SK-N-SH (cell line): Measurements from ENCODE around the gene IL6R. TPM values are rescaled to one million over a fixed set of nuclear protein-coding genes. Genes with fewer than 3 reads are reported as not detected.

ENCODE experiments used
- CTCF ChIA-PET: fragments of 300-600, 350-600 bp; formaldehyde crosslinking; extraction: SDS; loops from one replicate; lab custom pipeline; 2021; lab: Yijun Ruan, JAX
- POLR2A ChIA-PET: fragments of 350-600 bp; sonication (Branson Sonifier 250); formaldehyde crosslinking; extraction: SDS; loops from one replicate; lab custom pipeline; 2020; ENCODE audit warnings: antibody characterized with exemption, inconsistent platforms; lab: Yijun Ruan, JAX
- DNase-seq: peaks from one replicate; pipeline ENCODE4 v3.0.0; 2012
- H2AFZ ChIP-seq: fragments of 200-600 bp; sonication (generic); 2 replicates; pipeline ENCODE4 v1.8.1; 2016; ENCODE audit warnings: antibody characterized with exemption, mild to moderate bottlenecking, low read depth
- H3F3A ChIP-seq: fragments of 200-600 bp; sonication (generic); replicated peaks from 2 replicates; pipeline ENCODE3; 2016; ENCODE audit warnings: antibody characterized with exemption, mild to moderate bottlenecking; ENCODE audit not compliant: insufficient read depth
- H3K27ac ChIP-seq, 2 experiments: fragments of 200-500 bp in 1 of 2; fragments of 200-600 bp in 1 of 2; sonication (Bioruptor generic) in 1 of 2; sonication (generic), shearing (Covaris generic) in 1 of 2; 2 replicates each; pipeline versions ENCODE4 v1.5.1 to v1.6.1; 2014 to 2016; ENCODE audit warnings: low read depth in 2 of 2, inconsistent platforms in 1 of 2, low read length in 1 of 2, mild to moderate bottlenecking in 1 of 2, mixed read lengths in 1 of 2
- H3K27me3 ChIP-seq: fragments of 200-600 bp; sonication (generic), shearing (Covaris generic); 2 replicates; pipeline ENCODE4 v1.6.1; 2016; ENCODE audit warnings: mixed run types; ENCODE audit not compliant: insufficient read depth
- H3K36me3 ChIP-seq, 2 experiments: fragments of 200-500 bp in 1 of 2; fragments of 200-600 bp in 1 of 2; sonication (Bioruptor generic) in 1 of 2; sonication (generic) in 1 of 2; replicated peaks in 1 of 2; 2 replicates each; pipeline versions ENCODE3 to v1.5.1; 2014 to 2016; ENCODE audit warnings: low read length in 1 of 2, mild to moderate bottlenecking in 1 of 2; ENCODE audit not compliant: insufficient read depth in 2 of 2, control insufficient read depth in 1 of 2
- H3K4me1 ChIP-seq, 2 experiments: fragments of 200-500 bp in 1 of 2; fragments of 200-600 bp in 1 of 2; sonication (Bioruptor generic) in 1 of 2; sonication (generic), shearing (Covaris generic) in 1 of 2; 2 replicates each; pipeline versions ENCODE4 v1.5.1 to v1.6.1; 2014 to 2016; ENCODE audit warnings: low read depth in 1 of 2, low read length in 1 of 2, mixed run types in 1 of 2; ENCODE audit not compliant: insufficient read depth in 2 of 2, control insufficient read depth in 1 of 2
- H3K4me2 ChIP-seq: fragments of 200-600 bp; sonication (generic), shearing (Covaris generic); 2 replicates; pipeline ENCODE4 v1.6.1; 2017; ENCODE audit warnings: mixed run types
- H3K4me3 ChIP-seq, 2 experiments: fragments of 200-500 bp in 1 of 2; fragments of 200-600 bp in 1 of 2; sonication (Bioruptor generic) in 1 of 2; sonication (generic), shearing (Covaris generic) in 1 of 2; 2 replicates each; pipeline versions ENCODE4 v1.5.1 to v1.8.1; 2014 to 2016; ENCODE audit warnings: low read depth in 2 of 2, inconsistent platforms in 1 of 2, low read length in 1 of 2, mild to moderate bottlenecking in 1 of 2, mixed read lengths in 1 of 2, moderate library complexity in 1 of 2
- H3K79me2 ChIP-seq: fragments of 200-600 bp; sonication (generic); 2 replicates; pipeline ENCODE4 v1.8.1; 2017; ENCODE audit warnings: mild to moderate bottlenecking; ENCODE audit not compliant: insufficient read depth
- H3K9ac ChIP-seq: fragments of 200-600 bp; sonication (generic); 2 replicates; pipeline ENCODE4 v1.6.1; 2017; ENCODE audit warnings: mixed run types
- H3K9me2 ChIP-seq: fragments of 200-600 bp; sonication (generic); 2 replicates; pipeline ENCODE4 v1.6.1; 2017; ENCODE audit warnings: mixed run types
- H3K9me3 ChIP-seq: fragments of 200-600 bp; sonication (generic); 2 replicates; pipeline ENCODE4 v1.6.1; 2017; ENCODE audit warnings: mixed run types, mild to moderate bottlenecking, moderate library complexity
- H4K20me1 ChIP-seq: fragments of 200-600 bp; sonication (generic); 2 replicates; pipeline ENCODE4 v1.6.1; 2017; ENCODE audit warnings: mild to moderate bottlenecking, mixed run types; ENCODE audit not compliant: insufficient read depth
- ELF1 ChIP-seq: IDR thresholded peaks from 2 replicates; pipeline ENCODE4 v1.4.0; 2012
- FOSL2 ChIP-seq: IDR thresholded peaks from 2 replicates; pipeline ENCODE4 v1.4.0; 2012; ENCODE audit warnings: low read depth, mild to moderate bottlenecking, moderate library complexity, borderline replicate concordance
- POLR2AphosphoS5 ChIP-seq: IDR thresholded peaks from 2 replicates; pipeline ENCODE4 v1.6.1; 2012; ENCODE audit warnings: low read depth, low read length
- RCOR1 ChIP-seq: fragments of 150-350 bp; IDR thresholded peaks from 2 replicates; pipeline ENCODE4 v1.6.1; 2017; ENCODE audit warnings: antibody characterized with exemption, low read length
- REST ChIP-seq: IDR thresholded peaks from 2 replicates; pipeline ENCODE4 v1.6.1; 2012; ENCODE audit warnings: mild to moderate bottlenecking, low read depth, low read length, moderate library complexity
- SMC3 ChIP-seq: IDR thresholded peaks from 2 replicates; pipeline ENCODE4 v1.6.1; 2012; ENCODE audit warnings: low read depth, low read length, improper control_type of control experiment
- TAF1 ChIP-seq: IDR thresholded peaks from 2 replicates; pipeline ENCODE4 v1.6.1; 2012; ENCODE audit warnings: low read depth, mild to moderate bottlenecking, low read length, moderate library complexity, borderline replicate concordance
- TCF12 ChIP-seq: IDR thresholded peaks from 2 replicates; pipeline ENCODE4 v1.4.0; 2012
- TEAD4 ChIP-seq: IDR thresholded peaks from 2 replicates; pipeline ENCODE4 v1.4.0; 2012; ENCODE audit warnings: mild to moderate bottlenecking, borderline replicate concordance; ENCODE audit not compliant: insufficient read depth
- ZBTB33 ChIP-seq: IDR thresholded peaks from 2 replicates; pipeline ENCODE4 v1.4.0; 2012; ENCODE audit warnings: low read depth, borderline replicate concordance
- WGBS: methylation state at CpG from one replicate; pipeline ENCODE4 v1.1.6; 2017; ENCODE audit warnings: low lambda C conversion rate; 5-methylcytosine and 5-hydroxymethylcytosine counted together
- polyA plus RNA-seq, 3 experiments: library from polyadenylated mRNA; depleted of rRNA; stranded (reverse); fragments of >200 nt; gene quantifications; 2 replicates each; pipeline ENCODE4 v1.2.3, GENCODE V29; 2012
- TF ChIP-seq, protein P1 (sequence below): fragments of 200-600 bp; sonication (generic); IDR thresholded peaks from 2 replicates; pipeline ENCODE4 v1.6.1; 2017; ENCODE audit warnings: antibody characterized with exemption, mild to moderate bottlenecking, moderate library complexity
- TF ChIP-seq, protein P2 (sequence below): IDR thresholded peaks from 2 replicates; pipeline ENCODE4; 2012

The IL6R gene
- polyA plus RNA-seq, 1 of the 3 experiments (the other 2 are of a cell fraction) = 2.8 TPM

DNA sequence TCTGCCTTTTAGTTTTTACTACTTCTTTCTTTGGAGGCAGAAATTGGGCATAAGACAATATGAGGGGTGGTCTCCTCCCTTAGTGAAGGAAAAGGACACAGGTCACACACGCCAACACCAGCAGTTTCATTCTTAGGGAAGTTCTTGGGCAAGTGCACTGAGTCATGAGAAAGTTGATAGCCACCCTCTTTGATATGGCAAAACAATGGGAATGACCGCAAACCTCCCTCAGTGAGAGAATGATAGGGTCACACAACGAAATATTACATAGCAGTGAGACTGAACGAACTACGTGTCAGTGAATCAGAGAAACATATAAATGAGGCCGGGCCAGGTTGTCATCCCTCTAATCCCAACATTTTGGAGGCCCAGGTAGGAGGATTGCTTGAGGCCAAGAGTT is 20.0 kb downstream of the IL6R start:
- Histone ChIP-seq H3K36me3 (no peaks in the 10 kb centered on the region), H3K9me2 (no peaks in the 10 kb centered on the region), H2AFZ (no peak overlapping the region), H3K79me2 (no peaks in the 10 kb centered on the region), H3K9ac (no peak overlapping the region), H4K20me1 (no peaks in the 10 kb centered on the region), H3K27ac (no peak overlapping the region), H3K4me2 (no peak overlapping the region), H3F3A (peaks cover 17% of the 10 kb centered on the region), H3K9me3 (no peaks in the 10 kb centered on the region), H3K27me3 (no peaks in the 10 kb centered on the region), H3K4me3 (no peak overlapping the region), H3K4me1 (peaks cover 9 to 29% of the 10 kb centered on the region in 2 experiments; a peak in 3 of 4 replicates)
- DNase-seq = no peak
- POLR2A ChIA-PET = no interaction called here
- TF ChIP-seq ELF1 = no peak
- TF ChIP-seq POLR2AphosphoS5 = no peak
- TF ChIP-seq, protein P1, sequence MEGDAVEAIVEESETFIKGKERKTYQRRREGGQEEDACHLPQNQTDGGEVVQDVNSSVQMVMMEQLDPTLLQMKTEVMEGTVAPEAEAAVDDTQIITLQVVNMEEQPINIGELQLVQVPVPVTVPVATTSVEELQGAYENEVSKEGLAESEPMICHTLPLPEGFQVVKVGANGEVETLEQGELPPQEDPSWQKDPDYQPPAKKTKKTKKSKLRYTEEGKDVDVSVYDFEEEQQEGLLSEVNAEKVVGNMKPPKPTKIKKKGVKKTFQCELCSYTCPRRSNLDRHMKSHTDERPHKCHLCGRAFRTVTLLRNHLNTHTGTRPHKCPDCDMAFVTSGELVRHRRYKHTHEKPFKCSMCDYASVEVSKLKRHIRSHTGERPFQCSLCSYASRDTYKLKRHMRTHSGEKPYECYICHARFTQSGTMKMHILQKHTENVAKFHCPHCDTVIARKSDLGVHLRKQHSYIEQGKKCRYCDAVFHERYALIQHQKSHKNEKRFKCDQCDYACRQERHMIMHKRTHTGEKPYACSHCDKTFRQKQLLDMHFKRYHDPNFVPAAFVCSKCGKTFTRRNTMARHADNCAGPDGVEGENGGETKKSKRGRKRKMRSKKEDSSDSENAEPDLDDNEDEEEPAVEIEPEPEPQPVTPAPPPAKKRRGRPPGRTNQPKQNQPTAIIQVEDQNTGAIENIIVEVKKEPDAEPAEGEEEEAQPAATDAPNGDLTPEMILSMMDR = no peak
- TF ChIP-seq, protein P2, sequence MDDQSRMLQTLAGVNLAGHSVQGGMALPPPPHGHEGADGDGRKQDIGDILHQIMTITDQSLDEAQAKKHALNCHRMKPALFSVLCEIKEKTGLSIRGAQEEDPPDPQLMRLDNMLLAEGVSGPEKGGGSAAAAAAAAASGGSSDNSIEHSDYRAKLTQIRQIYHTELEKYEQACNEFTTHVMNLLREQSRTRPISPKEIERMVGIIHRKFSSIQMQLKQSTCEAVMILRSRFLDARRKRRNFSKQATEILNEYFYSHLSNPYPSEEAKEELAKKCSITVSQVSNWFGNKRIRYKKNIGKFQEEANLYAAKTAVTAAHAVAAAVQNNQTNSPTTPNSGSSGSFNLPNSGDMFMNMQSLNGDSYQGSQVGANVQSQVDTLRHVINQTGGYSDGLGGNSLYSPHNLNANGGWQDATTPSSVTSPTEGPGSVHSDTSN = no peak
- no peak for TF ChIP-seq FOSL2
- TF ChIP-seq TEAD4 = no peak
- 77% methylated on average over 6 of the region's 6 CpGs for WGBS
- CTCF ChIA-PET = interaction anchor here (1.0 kb wide), 1 partner anchor 10 kb away, joined by 3 read pairs; no protein-coding TSS in a partner anchor

- no peaks in the 10 kb centered on the region for H3K79me2 ChIP-seq
- 89% methylated on average over 7 of the region's 8 CpGs for WGBS
- peaks cover 22% of the 10 kb centered on the region for H3F3A ChIP-seq
- no peak overlapping the region; a peak in 1 of 4 replicates for H3K27ac ChIP-seq
- no peak overlapping the region for H3K4me3 ChIP-seq
- no peaks in the 10 kb centered on the region for H3K9me2 ChIP-seq
- no peak for DNase-seq
- no peak overlapping the region for H3K9ac ChIP-seq
- no peak overlapping the region for H2AFZ ChIP-seq
- no peaks in the 10 kb centered on the region for H3K36me3 ChIP-seq
- no peaks in the 10 kb centered on the region for H3K27me3 ChIP-seq
- no peaks in the 10 kb centered on the region for H3K9me3 ChIP-seq
- ChIA-PET CTCF (interaction anchor here (0.6 to 1.7 kb wide), 4 partner anchors 17 to 516 kb away, joined by 3 to 4 read pairs (median 4); no protein-coding TSS in a partner anchor), POLR2A (no interaction called here)
- peaks cover 9 to 13% of the 10 kb centered on the region in 2 experiments; a peak in 3 of 4 replicates for H3K4me1 ChIP-seq
- H4K20me1 ChIP-seq = no peaks in the 10 kb centered on the region
- H3K4me2 ChIP-seq = no peak overlapping the region
- TF ChIP-seq REST = no peak
- no peak for TF ChIP-seq TCF12
- TF ChIP-seq RCOR1 = no peak
- no peak for TF ChIP-seq POLR2AphosphoS5
- no peak for TF ChIP-seq ZBTB33
- TF ChIP-seq, protein P1 = no peak
- no peak for TF ChIP-seq SMC3
- no peak for TF ChIP-seq TAF1
These were observed 22.3 kb downstream of the IL6R start for GRCh38 chr1:154427173-154428139.
